Stimulated activated naive B cell treated with anti-CD40 and anti-IgM and Interleukin-4, amounts not matched to agents 10 μg/mL and 1 μg/mL and 100 μg/mL, for 72 hours (primary cell): ENCODE results near the gene METTL27.
"Not testable (repeated sequence)": the region's sequence is repeated elsewhere in the genome, so short reads cannot be mapped to it uniquely, and the experiment has no call there.

Experiments
- ATAC-seq, 2 donors: fragments of 150-1000 bp; cut with Tn5 transposase; replicated peaks; 2 replicates each; pipeline ENCODE4 v1.10.0; 2021; ENCODE audit warnings: moderate library complexity in 1 of 2
- DNase-seq: peaks from one replicate; pipeline ENCODE4 v3.0.0; 2021
- H3K27ac Mint-ChIP-seq: one replicate; pipeline ENCODE4 v1.8.0; 2022; ENCODE audit warnings: mild to moderate bottlenecking, mixed read lengths
- H3K27me3 Mint-ChIP-seq, 2 donors: one replicate each; pipeline ENCODE4 v1.8.0; 2022; ENCODE audit warnings: mixed read lengths in 2 of 2
- H3K36me3 Mint-ChIP-seq, 2 donors: one replicate each; pipeline ENCODE4 v1.8.0; 2022; ENCODE audit warnings: mixed read lengths in 2 of 2, mild to moderate bottlenecking in 1 of 2
- H3K4me1 Mint-ChIP-seq, 2 donors: one replicate each; pipeline ENCODE4 v1.8.0; 2022; ENCODE audit warnings: mixed read lengths in 2 of 2, mild to moderate bottlenecking in 1 of 2
- H3K4me3 Mint-ChIP-seq, 2 donors: one replicate each; pipeline ENCODE4 v1.8.0; 2022; ENCODE audit warnings: mild to moderate bottlenecking in 2 of 2, mixed read lengths in 2 of 2, moderate library complexity in 1 of 2
- H3K9me3 Mint-ChIP-seq, 2 donors: one replicate each; pipeline ENCODE4 v1.8.0; 2022; ENCODE audit warnings: mixed read lengths in 2 of 2, mild to moderate bottlenecking in 1 of 2

Gene METTL27

GRCh38 chr7:73842067-73842976, at the start of gene METTL27:
Gene METTL27, minus strand, starts transcription at chr7:73842516. Its CDS starts 376 bp downstream, at chr7:73842140.
- H3K36me3 Mint-ChIP-seq = no peaks in the 10 kb centered on the region
- DNase-seq = peak; percentile 90
- no peaks in the 10 kb centered on the region for H3K9me3 Mint-ChIP-seq
- peaks cover 23 to 51% of the 10 kb centered on the region in 2 donors for H3K4me1 Mint-ChIP-seq
- ATAC-seq = peak; percentile 97 to 98
- H3K27ac Mint-ChIP-seq = peak within 1 kb of the TSS; percentile 51
- H3K27me3 Mint-ChIP-seq = no peaks in the 10 kb centered on the region
- peak within 1 kb of the TSS; percentile 86 to 89 for H3K4me3 Mint-ChIP-seq

- DNase-seq (no peak), ATAC-seq (no peak)
- peaks cover 2 to 13% of the 10 kb centered on the region in 2 donors for H3K4me1 Mint-ChIP-seq
- peaks cover 34 to 53% of the 10 kb centered on the region in 2 donors for H3K27me3 Mint-ChIP-seq
- no peaks in the 10 kb centered on the region for H3K36me3 Mint-ChIP-seq
- peak overlapping the region; percentile 4 for H3K27ac Mint-ChIP-seq
- peaks cover 2 to 4% of the 10 kb centered on the region in 2 donors for H3K9me3 Mint-ChIP-seq
- H3K4me3 Mint-ChIP-seq = no peak overlapping the region
These were observed 49.0 kb upstream of the METTL27 start for GRCh38 chr7:73891178-73891885.

GRCh38 chr7:73890555-73891147, 48.3 kb upstream of the METTL27 start:
- H3K36me3 Mint-ChIP-seq = no peaks in the 10 kb centered on the region

GRCh38 chr7:73888959-73889358, 46.6 kb upstream of the METTL27 start:
- DNase-seq (no peak), ATAC-seq (no peak)
- Mint-ChIP-seq H3K36me3 (no peaks in the 10 kb centered on the region), H3K4me1 (peaks cover 6 to 26% of the 10 kb centered on the region in 2 donors), H3K9me3 (peaks cover 0 to 2% of the 10 kb centered on the region in 2 donors), H3K27me3 (peaks cover 45 to 66% of the 10 kb centered on the region in 2 donors), H3K4me3 (no peak overlapping the region), H3K27ac (no peak overlapping the region)

More at GRCh38 chr7:73890555-73891147, 48.3 kb upstream of the METTL27 start:
- peaks cover 2 to 18% of the 10 kb centered on the region in 2 donors for H3K4me1 Mint-ChIP-seq
- H3K9me3 Mint-ChIP-seq = peaks cover under 1 to 2% of the 10 kb centered on the region in 2 donors
- no peak for ATAC-seq
- no peak overlapping the region for H3K4me3 Mint-ChIP-seq
- peaks cover 39 to 60% of the 10 kb centered on the region in 2 donors for H3K27me3 Mint-ChIP-seq
- H3K27ac Mint-ChIP-seq = no peak overlapping the region
- no peak for DNase-seq

GRCh38 chr7:73887762-73888161, 45.4 kb upstream of the METTL27 start:
- Mint-ChIP-seq H3K4me1 (peaks cover 6 to 26% of the 10 kb centered on the region in 2 donors), H3K27me3 (peaks cover 47 to 59% of the 10 kb centered on the region in 2 donors), H3K36me3 (no peaks in the 10 kb centered on the region), H3K4me3 (no peak overlapping the region), H3K9me3 (peaks cover 0 to 2% of the 10 kb centered on the region in 2 donors), H3K27ac (no peak overlapping the region)
- DNase-seq = no peak
- ATAC-seq = no peak

GRCh38 chr7:73885975-73886798, 43.9 kb upstream of the METTL27 start:
- peak in 1 of 2 donors; percentile 20 for ATAC-seq
- Mint-ChIP-seq H3K27me3 (peaks cover 40 to 49% of the 10 kb centered on the region in 2 donors), H3K36me3 (no peaks in the 10 kb centered on the region), H3K27ac (no peak overlapping the region), H3K4me3 (no peak overlapping the region), H3K4me1 (peaks cover 6 to 26% of the 10 kb centered on the region in 2 donors), H3K9me3 (no peaks in the 10 kb centered on the region)
- DNase-seq = no peak

GRCh38 chr7:73885433-73885974, 43.2 kb upstream of the METTL27 start:
- ATAC-seq (no peak), DNase-seq (no peak)
- H3K27ac Mint-ChIP-seq = no peak overlapping the region
- peaks cover 5 to 23% of the 10 kb centered on the region in 2 donors for H3K4me1 Mint-ChIP-seq
- H3K4me3 Mint-ChIP-seq = no peak overlapping the region
- peaks cover 39 to 49% of the 10 kb centered on the region in 2 donors for H3K27me3 Mint-ChIP-seq
- no peaks in the 10 kb centered on the region for H3K36me3 Mint-ChIP-seq
- H3K9me3 Mint-ChIP-seq = no peaks in the 10 kb centered on the region

GRCh38 chr7:73884867-73885422, 42.6 kb upstream of the METTL27 start:
- not testable (repeated sequence) for H3K27ac Mint-ChIP-seq, ATAC-seq

GRCh38 chr7:73882047-73882402, 39.7 kb upstream of the METTL27 start:
- H3K4me3 Mint-ChIP-seq = no peak overlapping the region

More at GRCh38 chr7:73884867-73885422, 42.6 kb upstream of the METTL27 start:
- not testable (repeated sequence) for H3K36me3 Mint-ChIP-seq, H3K9me3 Mint-ChIP-seq, DNase-seq, H3K4me3 Mint-ChIP-seq
- H3K27me3 Mint-ChIP-seq = peaks cover 38 to 49% of the 10 kb centered on the region in 2 donors
- H3K4me1 Mint-ChIP-seq = peaks cover 4 to 18% of the 10 kb centered on the region in 2 donors

GRCh38 chr7:73881352-73882046, 39.2 kb upstream of the METTL27 start:
- Mint-ChIP-seq H3K27ac (no peak overlapping the region), H3K4me1 (peaks cover 4 to 14% of the 10 kb centered on the region in 2 donors), H3K27me3 (peaks cover 30 to 40% of the 10 kb centered on the region in 2 donors), H3K9me3 (no peaks in the 10 kb centered on the region), H3K36me3 (no peaks in the 10 kb centered on the region), H3K4me3 (no peak overlapping the region)
- ATAC-seq (no peak), DNase-seq (no peak)

More at GRCh38 chr7:73882047-73882402, 39.7 kb upstream of the METTL27 start:
- Mint-ChIP-seq H3K9me3 (no peaks in the 10 kb centered on the region), H3K27ac (no peak overlapping the region), H3K4me1 (peaks cover 4 to 17% of the 10 kb centered on the region in 2 donors), H3K36me3 (no peaks in the 10 kb centered on the region), H3K27me3 (peaks cover 32 to 45% of the 10 kb centered on the region in 2 donors)
- ATAC-seq = no peak
- DNase-seq = no peak

- no peak overlapping the region for H3K4me3 Mint-ChIP-seq
- H3K27me3 Mint-ChIP-seq = peaks cover 27 to 33% of the 10 kb centered on the region in 2 donors
- no peaks in the 10 kb centered on the region for H3K36me3 Mint-ChIP-seq
- ATAC-seq (no peak), DNase-seq (no peak)
- peaks cover 4 to 8% of the 10 kb centered on the region in 2 donors for H3K4me1 Mint-ChIP-seq
- H3K9me3 Mint-ChIP-seq = no peaks in the 10 kb centered on the region
- H3K27ac Mint-ChIP-seq = no peak overlapping the region
These were observed 38.5 kb upstream of the METTL27 start for GRCh38 chr7:73880755-73881328.

- H3K4me1 Mint-ChIP-seq = peaks cover 3 to 4% of the 10 kb centered on the region in 2 donors
- H3K36me3 Mint-ChIP-seq = no peaks in the 10 kb centered on the region
- DNase-seq (no peak), ATAC-seq (no peak)
- no peak overlapping the region for H3K27ac Mint-ChIP-seq
- H3K4me3 Mint-ChIP-seq = no peak overlapping the region
- no peaks in the 10 kb centered on the region for H3K9me3 Mint-ChIP-seq
- peaks cover 27 to 29% of the 10 kb centered on the region in 2 donors for H3K27me3 Mint-ChIP-seq
These were observed 37.8 kb upstream of the METTL27 start for GRCh38 chr7:73879977-73880681.
